ENCODE results near the gene MRPL55.

Gene MRPL55

GRCh38 chr1:228076796-228077430 is 32.2 kb downstream of the MRPL55 start:
- TF ChIP-seq CTCF (IDR thresholded peaks at IDR 0.05; ENCODE audit: extremely low read depth, insufficient read depth, missing control alignments) = no peak
- in situ Hi-C loops (cut with MboI; ENCODE audit: low pct_unique_long_range_greater_than_20kb, low sequenced_read_pairs, unreplicated experiment) = no loop called here
- no peak for DNase-seq (ENCODE audit: low spot score)

GRCh38 chr1:228075801-228076271 is 33.3 kb downstream of the MRPL55 start:
- in situ Hi-C loops (cut with MboI; ENCODE audit: low pct_unique_long_range_greater_than_20kb, low sequenced_read_pairs, unreplicated experiment) = no loop called here
- DNase-seq (ENCODE audit: low spot score) = no peak
- TF ChIP-seq CTCF (IDR thresholded peaks at IDR 0.05; ENCODE audit: extremely low read depth, insufficient read depth, missing control alignments) = no peak

GRCh38 chr1:228074954-228075730 is 34.0 kb downstream of the MRPL55 start:
- DNase-seq (ENCODE audit: low spot score) = no peak
- no peak for TF ChIP-seq CTCF (IDR thresholded peaks at IDR 0.05; ENCODE audit: extremely low read depth, insufficient read depth, missing control alignments)
- in situ Hi-C loops (cut with MboI; ENCODE audit: low pct_unique_long_range_greater_than_20kb, low sequenced_read_pairs, unreplicated experiment) = no loop called here

GRCh38 chr1:228073857-228074545 is 35.1 kb downstream of the MRPL55 start:
- in situ Hi-C loops (cut with MboI; ENCODE audit: low pct_unique_long_range_greater_than_20kb, low sequenced_read_pairs, unreplicated experiment) = no loop called here
- no peak for DNase-seq (ENCODE audit: low spot score)
- TF ChIP-seq CTCF (IDR thresholded peaks at IDR 0.05; ENCODE audit: extremely low read depth, insufficient read depth, missing control alignments) = peak; percentile 34

GRCh38 chr1:228073061-228073856 is 35.8 kb downstream of the MRPL55 start:
- no peak for DNase-seq (ENCODE audit: low spot score)
- in situ Hi-C loops (cut with MboI; ENCODE audit: low pct_unique_long_range_greater_than_20kb, low sequenced_read_pairs, unreplicated experiment) = no loop called here
- no peak for TF ChIP-seq CTCF (IDR thresholded peaks at IDR 0.05; ENCODE audit: extremely low read depth, insufficient read depth, missing control alignments)

- TF ChIP-seq CTCF (IDR thresholded peaks at IDR 0.05; ENCODE audit: extremely low read depth, insufficient read depth, missing control alignments) = no peak
- DNase-seq (ENCODE audit: low spot score) = no peak
- in situ Hi-C loops (cut with MboI; ENCODE audit: low pct_unique_long_range_greater_than_20kb, low sequenced_read_pairs, unreplicated experiment) = no loop called here
Observed at GRCh38 chr1:228072658-228073043, 36.4 kb downstream of the MRPL55 start.

All from GM13977 (cell line).